Ovary (tissue), 9 donors: ENCODE results near the gene BLVRA. TPM values are rescaled to one million over a fixed set of nuclear protein-coding genes. Genes with fewer than 3 reads are reported as not detected.

Source experiments
- DNase-seq, 5 donors: peaks; one replicate each; pipeline ENCODE4 v3.0.0-alpha.2; 2019 to 2020
- H3K27ac ChIP-seq, 2 donors: fragments of 200-600 bp; one replicate each; pipeline versions ENCODE4 v1.5.1 to v1.8.0; 2019 to 2022
- H3K27me3 ChIP-seq: fragments of 200-600 bp; one replicate; pipeline ENCODE4 v1.8.0; 2022
- H3K36me3 ChIP-seq: fragments of 200-600 bp; sonication (generic); one replicate; pipeline ENCODE4 v1.5.1; 2019
- H3K4me1 ChIP-seq: one replicate; pipeline ENCODE4 v1.8.1; 2013; ENCODE audit warnings: mild to moderate bottlenecking, moderate library complexity; ENCODE audit not compliant: insufficient read depth
- H3K4me3 ChIP-seq: fragments of 200-600 bp; sonication (generic); one replicate; pipeline ENCODE4 v1.5.1; 2017
- H3K9me3 ChIP-seq, 2 donors: fragments of 200-600 bp in 1 of 2; sonication (generic) in 1 of 2; one replicate each; pipeline versions ENCODE4 v1.5.1 to v1.8.1; 2013 to 2019; ENCODE audit warnings: mild to moderate bottlenecking in 1 of 2, moderate library complexity in 1 of 2
- EP300 ChIP-seq: sonication (generic); formaldehyde crosslinking; IDR thresholded peaks from one replicate; pipeline ENCODE4 v1.6.1; 2017; ENCODE audit warnings: antibody characterized with exemption
- POLR2A ChIP-seq: fragments of 450-650 bp; IDR thresholded peaks from one replicate; pipeline ENCODE4 v1.6.1; 2017; ENCODE audit warnings: antibody characterized with exemption, mild to moderate bottlenecking, moderate library complexity
- WGBS, 3 donors: extraction: QIAGEN DNeasy Blood & Tissue Kit in 1 of 3; methylation state at CpG; one replicate each; pipeline versions ENCODE4 v1.1.5 to v1.1.7; 2013 to 2017; 5-methylcytosine and 5-hydroxymethylcytosine counted together
- intact Hi-C, 4 donors: fragments of 100-400 bp; cut with DNase I; formaldehyde crosslinking; loops; one replicate each; pipeline versions ENCODE4 v1.11.0 to v1.15.1; 2022 to 2023
- polyA plus RNA-seq, 2 donors: library from polyadenylated mRNA; stranded (reverse); fragments of 200-250 nt in 1 of 2; fragments of 350-450 nt in 1 of 2; fragmentation: Illumina TruSeq in 1 of 2; extraction: RNeasy Lipid Tissue Mini Kit (QIAGEN cat#74804) in 1 of 2; gene quantifications; one replicate each; pipeline ENCODE4 v1.2.3, GENCODE V29; 2013 to 2014
- total RNA-seq, 7 donors: library from RNA; depleted of rRNA in 2 of 7; stranded (reverse); fragments of >200 nt in 2 of 7; fragmentation: NEBNext Ultra II Directional in 3 of 7; extraction: Animal tissue kit (Norgen Biotek cat#: 25700) in 3 of 7; gene quantifications; one replicate each; pipeline versions ENCODE4 v1.1.0 to v1.2.4, GENCODE V29; 2016 to 2023
- TF ChIP-seq, protein P1 (sequence below), 3 donors: fragments of 450-650 bp in 2 of 3; fragments of 200-600 bp in 1 of 3; IDR thresholded peaks; one replicate each; pipeline versions ENCODE4 v1.5.1 to v1.8.0; 2016 to 2022; ENCODE audit warnings: antibody characterized with exemption in 3 of 3, mild to moderate bottlenecking in 1 of 3
- donor health status: DM: no; HTN: no; CAD: no; lungs with moderate emphysema.
- donor health status: DM: no; HTN: no; CAD: no.
- donor health status: Bipolar disorder and iron deficiency.
- donor health status: DM: yes; HTN: yes; CAD: no.
- donor health status: DM: no; HTN: no; CAD: no.
- donor health status: DM: yes; HTN: yes; CAD: no.

Gene BLVRA
- total and polyA plus RNA-seq, 9 donors = 47.6 to 75.1 (median 65.2) TPM

DNA sequence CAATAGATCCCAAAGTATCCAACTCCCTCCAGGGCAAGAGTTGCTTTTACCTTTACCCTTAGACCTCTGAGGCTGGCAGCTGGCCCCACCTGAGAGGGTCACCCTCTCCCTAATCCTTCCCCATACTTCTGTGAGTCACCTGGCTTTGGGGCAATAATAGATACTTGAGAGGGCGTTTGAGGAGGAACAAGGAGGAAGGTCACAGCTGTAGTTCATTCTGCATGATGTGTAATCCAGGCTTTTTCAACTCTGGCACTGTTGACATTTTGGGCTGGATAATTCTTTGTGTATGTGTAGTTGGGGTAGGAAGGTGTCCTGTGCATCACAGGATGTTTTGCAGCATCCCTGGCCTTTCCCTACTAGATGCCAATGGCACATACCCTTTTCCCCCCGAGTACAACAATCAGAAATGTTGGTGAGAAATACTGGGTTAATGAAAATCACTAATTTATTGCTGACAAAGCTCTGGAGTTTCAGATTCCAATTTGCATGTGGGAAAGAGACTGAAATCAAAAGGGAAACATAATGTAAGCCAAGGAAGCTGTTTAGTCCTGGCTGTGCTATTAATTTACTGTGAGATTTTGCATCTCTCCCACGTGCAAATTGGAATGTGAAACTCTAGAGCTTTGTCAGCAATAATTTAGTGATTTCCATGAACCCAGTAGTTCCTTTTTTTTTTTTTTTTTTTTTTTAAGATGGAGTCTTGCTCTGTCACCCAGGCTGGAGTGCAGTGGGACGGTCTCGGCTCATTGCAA is 3.6 kb downstream of the BLVRA start:
- Histone ChIP-seq H3K4me1 (peaks cover 11% of the 10 kb centered on the region), H3K9me3 (no peaks in the 10 kb centered on the region), H3K27ac (peak overlapping the region in 1 of 2 donors; percentile 61), H3K4me3 (no peak overlapping the region), H3K27me3 (no peaks in the 10 kb centered on the region), H3K36me3 (no peaks in the 10 kb centered on the region)
- no peak for DNase-seq
- intact Hi-C loops = no loop called here
- WGBS, 3 donors = 32 to 43% (median 35%) methylated on average over 5 of the region's 5 CpGs
- TF ChIP-seq EP300 = no peak
- TF ChIP-seq, protein P1, sequence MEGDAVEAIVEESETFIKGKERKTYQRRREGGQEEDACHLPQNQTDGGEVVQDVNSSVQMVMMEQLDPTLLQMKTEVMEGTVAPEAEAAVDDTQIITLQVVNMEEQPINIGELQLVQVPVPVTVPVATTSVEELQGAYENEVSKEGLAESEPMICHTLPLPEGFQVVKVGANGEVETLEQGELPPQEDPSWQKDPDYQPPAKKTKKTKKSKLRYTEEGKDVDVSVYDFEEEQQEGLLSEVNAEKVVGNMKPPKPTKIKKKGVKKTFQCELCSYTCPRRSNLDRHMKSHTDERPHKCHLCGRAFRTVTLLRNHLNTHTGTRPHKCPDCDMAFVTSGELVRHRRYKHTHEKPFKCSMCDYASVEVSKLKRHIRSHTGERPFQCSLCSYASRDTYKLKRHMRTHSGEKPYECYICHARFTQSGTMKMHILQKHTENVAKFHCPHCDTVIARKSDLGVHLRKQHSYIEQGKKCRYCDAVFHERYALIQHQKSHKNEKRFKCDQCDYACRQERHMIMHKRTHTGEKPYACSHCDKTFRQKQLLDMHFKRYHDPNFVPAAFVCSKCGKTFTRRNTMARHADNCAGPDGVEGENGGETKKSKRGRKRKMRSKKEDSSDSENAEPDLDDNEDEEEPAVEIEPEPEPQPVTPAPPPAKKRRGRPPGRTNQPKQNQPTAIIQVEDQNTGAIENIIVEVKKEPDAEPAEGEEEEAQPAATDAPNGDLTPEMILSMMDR (IDR thresholded peaks at IDR 0.05) = no peak
- no peak for TF ChIP-seq POLR2A

DNA sequence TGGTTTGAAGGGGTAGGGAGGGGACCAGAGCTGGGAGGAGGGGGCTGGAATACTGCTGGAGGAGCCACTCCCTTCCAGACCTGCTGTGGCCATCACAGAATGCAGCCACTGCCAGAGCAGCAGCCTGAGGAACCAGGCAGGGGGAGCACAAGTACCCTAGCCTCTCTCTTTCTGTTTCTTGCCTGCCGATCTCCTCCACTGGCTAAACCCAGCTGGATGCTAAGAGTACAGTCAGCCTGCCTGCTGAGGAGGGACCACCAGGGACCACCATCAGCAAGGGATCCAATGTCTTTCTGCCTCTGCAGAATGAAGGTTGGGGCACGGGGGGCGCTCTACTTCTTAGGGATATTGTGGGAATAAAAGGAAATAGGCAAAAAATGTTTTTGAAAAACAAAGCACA is 4.7 kb downstream of the BLVRA start:
- no peak for TF ChIP-seq POLR2A
- TF ChIP-seq, protein P1 (IDR thresholded peaks at IDR 0.05) = no peak
- no peak for TF ChIP-seq EP300
- peak in 1 of 5 donors; percentile 48 for DNase-seq
- Histone ChIP-seq H3K36me3 (no peaks in the 10 kb centered on the region), H3K9me3 (no peaks in the 10 kb centered on the region), H3K27ac (peak overlapping the region; percentile 0 to 61), H3K4me3 (no peak overlapping the region), H3K4me1 (peaks cover 11% of the 10 kb centered on the region), H3K27me3 (no peaks in the 10 kb centered on the region)
- intact Hi-C loops = no loop called here
- 14 to 29% (median 27%) methylated on average over 3 of the region's 3 CpGs for WGBS, 3 donors

DNA sequence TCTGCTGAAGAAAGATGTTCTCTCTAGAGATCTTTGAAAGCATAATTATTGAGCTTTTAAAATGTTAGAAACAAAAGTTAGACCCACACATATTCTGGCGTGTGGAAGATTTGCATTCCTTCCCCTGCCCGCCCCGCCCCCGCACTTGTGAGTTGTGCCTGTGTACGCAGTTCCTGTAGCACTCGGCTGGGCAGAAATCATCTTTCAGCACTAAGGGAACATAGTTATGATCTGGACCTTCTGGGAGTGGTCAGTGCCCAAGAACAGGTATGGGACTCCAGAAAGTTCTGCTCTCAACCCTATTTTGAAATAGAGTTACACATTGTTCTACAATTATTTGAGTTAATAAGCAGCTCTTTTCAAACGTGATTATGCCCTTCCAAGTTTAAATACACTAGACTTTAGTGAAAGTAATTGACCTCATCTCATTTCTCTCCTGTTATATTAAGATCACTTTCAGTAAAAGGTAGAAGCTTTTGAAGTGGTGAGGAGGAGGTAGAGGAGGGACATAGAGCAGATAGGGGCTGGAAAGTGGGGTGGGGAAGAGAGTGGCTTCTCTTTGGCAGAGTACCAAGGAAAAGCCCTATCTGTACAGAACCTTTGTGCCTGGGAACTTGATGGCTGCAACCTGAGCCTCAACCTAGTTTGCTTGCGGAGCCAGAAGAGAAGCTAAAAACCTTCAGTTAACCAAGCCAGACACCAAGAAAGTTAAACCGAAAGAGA is 5.7 kb downstream of the BLVRA start:
- peak; percentile 47 to 73 (median 59) for DNase-seq
- WGBS, 3 donors = 12 to 23% (median 13%) methylated on average over 9 of the region's 9 CpGs

DNA sequence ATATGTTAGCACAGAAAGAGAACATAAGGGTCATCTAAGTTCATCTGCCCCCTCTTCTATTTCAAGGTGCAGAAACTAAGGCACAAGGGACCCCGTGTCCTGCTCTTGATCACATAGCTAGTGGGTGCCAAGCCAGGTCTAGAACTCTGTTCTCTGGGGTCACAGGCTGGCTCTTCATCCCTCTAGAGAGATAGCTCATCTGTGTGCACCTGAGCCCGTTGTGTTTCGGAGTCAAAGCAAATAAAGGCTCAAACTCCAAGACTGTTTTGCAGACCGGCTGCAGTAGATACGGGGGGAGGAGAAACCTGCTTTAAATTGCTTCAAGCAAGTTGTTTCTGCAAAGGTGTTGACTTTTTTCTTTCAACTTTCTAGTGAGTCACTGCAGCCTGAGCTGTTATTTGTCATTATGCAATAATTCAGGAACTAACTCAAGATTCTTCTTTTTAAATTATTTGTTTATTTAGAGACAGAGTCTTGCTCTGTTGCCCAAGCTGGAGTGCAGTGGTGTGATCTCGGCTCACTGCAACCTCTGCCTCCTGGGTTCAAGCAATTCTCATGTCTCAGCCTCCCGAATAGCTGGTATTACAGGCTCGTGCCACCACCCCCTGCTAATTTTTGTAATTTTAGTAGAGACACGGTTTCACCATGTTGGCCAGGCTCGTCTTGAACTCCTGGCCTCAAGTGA is 6.5 kb downstream of the BLVRA start:
- H3K4me3 ChIP-seq = no peak overlapping the region
- intact Hi-C loops = no loop called here
- H3K27me3 ChIP-seq = no peaks in the 10 kb centered on the region
- no peaks in the 10 kb centered on the region for H3K9me3 ChIP-seq
- WGBS, 3 donors = 69 to 80% (median 71%) methylated on average over 10 of the region's 10 CpGs
- TF ChIP-seq EP300 (no peak), POLR2A (no peak)
- TF ChIP-seq, protein P1 (IDR thresholded peaks at IDR 0.05) = no peak
- H3K27ac ChIP-seq = peak overlapping the region in 1 of 2 donors; percentile 61
- no peak for DNase-seq
- H3K4me1 ChIP-seq = peaks cover 11% of the 10 kb centered on the region
- no peaks in the 10 kb centered on the region for H3K36me3 ChIP-seq

More for the DNA sequence above, 5.7 kb downstream of the BLVRA start:
- Histone ChIP-seq H3K36me3 (no peaks in the 10 kb centered on the region), H3K4me3 (no peak overlapping the region), H3K27me3 (no peaks in the 10 kb centered on the region), H3K27ac (peak overlapping the region in 1 of 2 donors; percentile 61), H3K4me1 (peaks cover 11% of the 10 kb centered on the region), H3K9me3 (no peaks in the 10 kb centered on the region)
- intact Hi-C loops = no loop called here
- TF ChIP-seq EP300 (no peak), POLR2A (no peak)
- TF ChIP-seq, protein P1 (IDR thresholded peaks at IDR 0.05) = no peak
